H9 (cell line): ENCODE measurements around the gene VPS18. TPM values are rescaled to one million over a fixed set of nuclear protein-coding genes. Genes with fewer than 3 reads are reported as not detected.

Experiments used
- DNase-seq: peaks from one replicate; pipeline ENCODE4 v3.0.0-alpha.2; 2017
- H2AFZ ChIP-seq: one replicate; pipeline ENCODE4 v1.6.1; 2013; ENCODE audit warnings: mild to moderate bottlenecking, low read length, control low read depth, moderate library complexity
- H2AK5ac ChIP-seq: 2 replicates; pipeline ENCODE4 v1.6.1; 2013; ENCODE audit warnings: low read length, control low read depth, mixed read lengths; ENCODE audit not compliant: insufficient read length
- H2BK120ac ChIP-seq: one replicate; pipeline ENCODE4 v1.6.1; 2013; ENCODE audit warnings: low read depth, mild to moderate bottlenecking, low read length, control low read depth, inconsistent platforms; ENCODE audit not compliant: poor library complexity, severe bottlenecking
- H2BK12ac ChIP-seq: 2 replicates; pipeline ENCODE4 v1.6.1; 2013; ENCODE audit warnings: low read length, control low read depth, mixed read lengths, low read depth; ENCODE audit not compliant: insufficient read length
- H2BK15ac ChIP-seq: 2 replicates; pipeline ENCODE4 v1.6.1; 2013; ENCODE audit warnings: low read depth, low read length, control low read depth
- H2BK20ac ChIP-seq: one replicate; pipeline ENCODE4 v1.6.1; 2013; ENCODE audit warnings: low read depth, mild to moderate bottlenecking, low read length, control low read depth, inconsistent platforms; ENCODE audit not compliant: poor library complexity, severe bottlenecking
- H2BK5ac ChIP-seq: 2 replicates; pipeline ENCODE4 v1.6.1; 2013; ENCODE audit warnings: low read length, control low read depth, mixed read lengths; ENCODE audit not compliant: insufficient read length
- H3K14ac ChIP-seq: 2 replicates; pipeline ENCODE4 v1.6.1; 2013; ENCODE audit warnings: low read length, control low read depth; ENCODE audit not compliant: insufficient read depth
- H3K18ac ChIP-seq: 2 replicates; pipeline ENCODE4 v1.6.1; 2013; ENCODE audit warnings: low read depth, mild to moderate bottlenecking, mixed read lengths, low read length, control low read depth; ENCODE audit not compliant: insufficient read length
- H3K23ac ChIP-seq: 2 replicates; pipeline ENCODE4 v1.6.1; 2013; ENCODE audit warnings: low read length, control low read depth, mixed read lengths, low read depth; ENCODE audit not compliant: insufficient read length
- H3K23me2 ChIP-seq: 2 replicates; pipeline ENCODE4 v1.6.1; 2013; ENCODE audit warnings: low read depth, mild to moderate bottlenecking, mixed read lengths, low read length, control low read depth; ENCODE audit not compliant: insufficient read length, poor library complexity, severe bottlenecking
- H3K27ac ChIP-seq: 2 replicates; pipeline ENCODE4 v1.5.1; 2013; ENCODE audit warnings: low read length, control low read depth, mixed read lengths, low read depth; ENCODE audit not compliant: insufficient read length
- H3K27me3 ChIP-seq: 2 replicates; pipeline ENCODE4 v1.6.1; 2013; ENCODE audit warnings: low read length, control low read depth, inconsistent platforms; ENCODE audit not compliant: insufficient read depth
- H3K4ac ChIP-seq: 2 replicates; pipeline ENCODE4 v1.6.1; 2013; ENCODE audit warnings: low read depth, mild to moderate bottlenecking, control low read depth, inconsistent platforms, low read length, moderate library complexity
- H3K4me1 ChIP-seq: 2 replicates; pipeline ENCODE4 v1.6.1; 2013; ENCODE audit warnings: low read length, control low read depth, inconsistent platforms; ENCODE audit not compliant: insufficient read depth
- H3K4me2 ChIP-seq: 2 replicates; pipeline ENCODE4 v1.6.1; 2013; ENCODE audit warnings: low read length, control low read depth, mixed read lengths; ENCODE audit not compliant: insufficient read length, insufficient read depth
- H3K56ac ChIP-seq: 2 replicates; pipeline ENCODE4 v1.6.1; 2013; ENCODE audit warnings: low read depth, mild to moderate bottlenecking, mixed read lengths, low read length, control low read depth; ENCODE audit not compliant: insufficient read length
- H3K79me1 ChIP-seq: 2 replicates; pipeline ENCODE4 v1.6.1; 2013; ENCODE audit warnings: low read depth, mild to moderate bottlenecking, moderate library complexity, low read length, control low read depth, inconsistent platforms; ENCODE audit not compliant: insufficient read depth, poor library complexity, severe bottlenecking
- H3K79me2 ChIP-seq: 2 replicates; pipeline ENCODE4 v1.6.1; 2013; ENCODE audit warnings: low read length, control low read depth, inconsistent platforms; ENCODE audit not compliant: insufficient read depth
- H3K9ac ChIP-seq: 2 replicates; pipeline ENCODE4 v1.6.1; 2013; ENCODE audit warnings: low read length, control low read depth, mixed read lengths; ENCODE audit not compliant: insufficient read length; ENCODE audit errors: extremely low read depth
- H3K9me3 ChIP-seq: one replicate; pipeline ENCODE4 v1.6.1; 2013; ENCODE audit warnings: low read depth, low read length, inconsistent platforms; ENCODE audit not compliant: control insufficient read depth
- H3T11ph ChIP-seq: one replicate; pipeline ENCODE4 v1.6.1; 2013; ENCODE audit warnings: mild to moderate bottlenecking, low read length, control low read depth, inconsistent platforms
- H4K20me1 ChIP-seq: one replicate; pipeline ENCODE4 v1.6.1; 2013; ENCODE audit not compliant: control insufficient read depth, insufficient read length, insufficient read depth
- H4K5ac ChIP-seq: 2 replicates; pipeline ENCODE4 v1.6.1; 2013; ENCODE audit warnings: low read depth, mild to moderate bottlenecking, mixed read lengths, low read length, control low read depth; ENCODE audit not compliant: insufficient read length
- H4K8ac ChIP-seq: replicated peaks from 2 replicates; pipeline ENCODE4 v1.6.1; 2013; ENCODE audit warnings: low read length, control low read depth, mixed read lengths, low read depth; ENCODE audit not compliant: insufficient read length
- H4K91ac ChIP-seq: 2 replicates; pipeline ENCODE4 v1.6.1; 2013; ENCODE audit warnings: low read depth, mild to moderate bottlenecking, moderate library complexity, mixed read lengths, low read length, control low read depth; ENCODE audit not compliant: insufficient read length
- H3K27ac Mint-ChIP-seq, 3 experiments: 2 replicates in 2 of 3; 3 replicates in 1 of 3; pipeline ENCODE4 v1.8.0; 2020 to 2021; ENCODE audit warnings: mixed read lengths in 3 of 3, mild to moderate bottlenecking in 1 of 3, moderate library complexity in 1 of 3
- H3K27me3 Mint-ChIP-seq: 2 replicates; pipeline ENCODE4 v1.8.0; 2021; ENCODE audit warnings: low read depth, mild to moderate bottlenecking, moderate library complexity, mixed read lengths
- H3K36me3 Mint-ChIP-seq, 3 experiments: 2 replicates in 2 of 3; 3 replicates in 1 of 3; pipeline ENCODE4 v1.8.0; 2020 to 2021; ENCODE audit warnings: low read depth in 3 of 3, mixed read lengths in 3 of 3; ENCODE audit not compliant: insufficient read depth in 1 of 3
- H3K4me1 Mint-ChIP-seq, 2 experiments: 2 replicates each; pipeline ENCODE4 v1.8.0; 2020; ENCODE audit warnings: mixed read lengths in 2 of 2
- H3K4me3 Mint-ChIP-seq, 2 experiments: 2 replicates in 1 of 2; 3 replicates in 1 of 2; pipeline ENCODE4 v1.8.0; 2020 to 2021; ENCODE audit warnings: mild to moderate bottlenecking in 2 of 2, mixed read lengths in 2 of 2, moderate library complexity in 1 of 2
- H3K9me3 Mint-ChIP-seq, 2 experiments: 2 replicates in 1 of 2; 3 replicates in 1 of 2; pipeline ENCODE4 v1.8.0; 2020; ENCODE audit warnings: mild to moderate bottlenecking in 2 of 2, mixed read lengths in 2 of 2, moderate library complexity in 1 of 2
- CTCF ChIP-seq: fragments of 200-600 bp; sonication (generic); conservative IDR thresholded peaks from 3 replicates; pipeline ENCODE4 v1.8.0; 2021; ENCODE audit warnings: antibody characterized with exemption, mild to moderate bottlenecking
- WGBS: extraction: QIAGEN DNeasy Blood & Tissue Kit; methylation state at CpG from one replicate; pipeline ENCODE4 v1.1.7; 2013; ENCODE audit warnings: missing lambda C conversion rate, low lambda C conversion rate, mixed read lengths; ENCODE audit not compliant: insufficient read length; ENCODE audit errors: extremely low coverage; 5-methylcytosine and 5-hydroxymethylcytosine counted together
- total RNA-seq: library from RNA; stranded (reverse); gene quantifications from 2 replicates; pipeline ENCODE4 v1.2.1, GENCODE V29; 2021

The VPS18 gene
- total RNA-seq, 1 experiment from 2014 or later = 45.0 TPM

GRCh38 chr15:40911141-40911540 is 16.9 kb downstream of the VPS18 start:
- H3K27me3 ChIP-seq = no peaks in the 10 kb centered on the region
- no peaks in the 10 kb centered on the region for H3K4me1 ChIP-seq
- Mint-ChIP-seq H3K9me3 (no peaks in the 10 kb centered on the region), H3K27me3 (peaks cover 16% of the 10 kb centered on the region), H3K27ac (peak overlapping the region; percentile 81 to 96 (median 95); a peak in 5 of 7 replicates), H3K4me3 (no peak overlapping the region), H3K36me3 (no peaks in the 10 kb centered on the region; a peak in 1 of 7 replicates), H3K4me1 (peaks cover 24 to 43% of the 10 kb centered on the region in 2 experiments)
- H2BK12ac ChIP-seq = no peak overlapping the region
- H3T11ph ChIP-seq = no peak overlapping the region
- H2BK15ac ChIP-seq = no peak overlapping the region
- no CpG with 5 or more reads among the region's 7 CpGs for WGBS
- no peaks in the 10 kb centered on the region for H3K79me2 ChIP-seq
- no peak overlapping the region for H3K56ac ChIP-seq
- H2AK5ac ChIP-seq = no peak overlapping the region
- H3K18ac ChIP-seq = peak overlapping the region; percentile 73
- H3K23me2 ChIP-seq = no peaks in the 10 kb centered on the region
- no peak overlapping the region for H4K8ac ChIP-seq
- no peak overlapping the region for H3K27ac ChIP-seq
- no peak overlapping the region for H2AFZ ChIP-seq
- H4K20me1 ChIP-seq = no peaks in the 10 kb centered on the region
- H2BK5ac ChIP-seq = no peak overlapping the region
- peak overlapping the region; percentile 73; the same call in 1 of the 2 replicates for H3K14ac ChIP-seq
- H3K23ac ChIP-seq = no peak overlapping the region
- H3K9me3 ChIP-seq = no peaks in the 10 kb centered on the region
- no peak overlapping the region for H4K5ac ChIP-seq
- no peak overlapping the region for H4K91ac ChIP-seq
- H3K79me1 ChIP-seq = no peaks in the 10 kb centered on the region
- peak; percentile 87 for DNase-seq
- no peak overlapping the region for H2BK20ac ChIP-seq
- no peak overlapping the region for H2BK120ac ChIP-seq
- H3K9ac ChIP-seq = no peak overlapping the region
- H3K4me2 ChIP-seq = no peak overlapping the region
- no peak overlapping the region for H3K4ac ChIP-seq
- TF ChIP-seq CTCF = no peak
